T-helper 17 cell (primary cell): Measurements from ENCODE around the gene SLC66A2. TPM values are rescaled to one million over a fixed set of nuclear protein-coding genes. Genes with fewer than 3 reads are reported as not detected.

Source experiments
- ATAC-seq: fragments of 150-1000 bp; cut with Tn5 transposase; 2 replicates; pipeline ENCODE4 v1.10.0; 2021; ENCODE audit warnings: mild to moderate bottlenecking, moderate library complexity
- DNase-seq, 3 donors: peaks; one replicate each; pipeline versions ENCODE4 v3.0.0 to v3.0.0-alpha.2; 2020 to 2021
- H3K9me3 ChIP-seq: one replicate; pipeline ENCODE4 v1.7.0; 2013; ENCODE audit warnings: low read length, mild to moderate bottlenecking; ENCODE audit not compliant: control insufficient read depth, poor library complexity, severe bottlenecking
- H3K27ac Mint-ChIP-seq: one replicate; pipeline ENCODE4 v1.8.0; 2022; ENCODE audit warnings: mild to moderate bottlenecking, moderate library complexity, mixed read lengths
- H3K27me3 Mint-ChIP-seq: one replicate; pipeline ENCODE4 v1.8.0; 2022; ENCODE audit warnings: mixed read lengths
- H3K36me3 Mint-ChIP-seq: one replicate; pipeline ENCODE4 v1.8.0; 2022; ENCODE audit warnings: low read depth, mixed read lengths
- H3K4me1 Mint-ChIP-seq: one replicate; pipeline ENCODE4 v1.8.0; 2022; ENCODE audit warnings: mild to moderate bottlenecking, mixed read lengths
- H3K4me3 Mint-ChIP-seq: one replicate; pipeline ENCODE4 v1.8.0; 2022; ENCODE audit warnings: mild to moderate bottlenecking, moderate library complexity, mixed read lengths
- total RNA-seq, 4 donors: library from RNA in 2 of 4; stranded (reverse) in 2 of 4; gene quantifications; one replicate each; pipeline ENCODE4 v1.2.3 and lab custom pipeline; 2022 to 2026

SLC66A2 gene
- total RNA-seq, 2 donors from 2014 or later: 43.6 to 56.9 TPM

DNA sequence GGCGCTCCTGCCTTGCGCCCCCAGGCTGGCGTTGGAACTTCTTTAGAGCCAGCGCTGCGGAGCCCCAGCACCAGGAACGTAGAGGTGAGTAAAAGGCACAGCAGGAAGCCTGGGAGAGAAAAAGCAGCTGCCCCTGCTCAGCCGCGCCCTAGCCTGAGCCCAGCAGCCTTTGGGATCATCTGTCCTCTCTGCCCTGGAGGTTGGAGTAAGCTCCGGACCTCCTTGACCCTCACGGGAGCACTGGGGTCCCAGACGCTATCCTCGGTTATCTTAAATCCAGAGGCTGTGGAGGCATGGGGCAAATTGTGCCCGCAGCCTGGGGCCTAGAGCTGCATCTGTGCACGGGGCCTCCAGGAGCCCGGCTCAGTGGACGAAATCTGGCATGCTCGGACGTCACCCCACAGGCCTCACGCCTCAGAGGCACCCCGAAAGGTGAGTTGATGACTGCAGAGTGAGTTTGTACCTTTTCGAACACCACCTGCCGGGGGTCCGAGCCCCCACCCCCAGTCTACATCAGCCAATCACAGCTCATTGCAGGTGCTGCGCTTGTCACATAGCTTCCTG lies 1.6 kb upstream of the SLC66A2 start:
- H3K9me3 ChIP-seq: no peaks in the 10 kb centered on the region
- no peaks in the 10 kb centered on the region for H3K27me3 Mint-ChIP-seq
- no peak for ATAC-seq
- H3K36me3 Mint-ChIP-seq: no peaks in the 10 kb centered on the region
- H3K4me1 Mint-ChIP-seq: peaks cover 18% of the 10 kb centered on the region
- H3K4me3 Mint-ChIP-seq: no peak overlapping the region
- no peak overlapping the region for H3K27ac Mint-ChIP-seq
- DNase-seq: no peak

DNA sequence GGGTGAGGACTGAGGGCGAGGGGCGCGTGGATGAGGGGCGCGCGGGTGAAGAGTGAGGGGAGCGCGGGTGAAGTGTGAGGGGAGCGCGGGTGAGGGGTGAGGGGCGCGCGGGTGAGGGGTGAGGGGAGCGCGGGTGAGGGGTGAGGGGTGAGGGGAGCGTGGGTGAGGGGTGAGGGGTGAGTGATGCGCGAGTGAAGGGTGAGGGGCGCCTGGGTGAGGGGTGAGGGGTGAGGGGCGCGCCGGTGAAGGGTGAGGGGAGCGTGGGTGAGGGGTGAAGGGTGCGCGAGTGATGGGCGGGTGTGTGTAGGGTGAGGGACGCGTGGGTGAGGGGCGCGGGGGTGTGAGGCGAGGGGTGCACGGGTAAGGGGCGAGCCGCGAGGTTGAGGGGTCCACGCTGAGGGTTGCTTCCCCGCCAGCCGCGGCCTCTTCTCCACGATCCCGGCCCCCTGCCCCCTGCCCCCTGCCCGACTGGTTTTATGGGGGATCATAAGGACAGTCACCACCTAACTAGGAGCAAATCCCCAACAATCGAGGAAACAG lies 1.1 kb upstream of the SLC66A2 start:
- H3K9me3 ChIP-seq: no peaks in the 10 kb centered on the region
- Mint-ChIP-seq H3K4me1 (peaks cover 18% of the 10 kb centered on the region), H3K27me3 (no peaks in the 10 kb centered on the region), H3K27ac (no peak overlapping the region), H3K4me3 (peak overlapping the region; percentile 67), H3K36me3 (no peaks in the 10 kb centered on the region)
- no peak for ATAC-seq
- no peak for DNase-seq

DNA sequence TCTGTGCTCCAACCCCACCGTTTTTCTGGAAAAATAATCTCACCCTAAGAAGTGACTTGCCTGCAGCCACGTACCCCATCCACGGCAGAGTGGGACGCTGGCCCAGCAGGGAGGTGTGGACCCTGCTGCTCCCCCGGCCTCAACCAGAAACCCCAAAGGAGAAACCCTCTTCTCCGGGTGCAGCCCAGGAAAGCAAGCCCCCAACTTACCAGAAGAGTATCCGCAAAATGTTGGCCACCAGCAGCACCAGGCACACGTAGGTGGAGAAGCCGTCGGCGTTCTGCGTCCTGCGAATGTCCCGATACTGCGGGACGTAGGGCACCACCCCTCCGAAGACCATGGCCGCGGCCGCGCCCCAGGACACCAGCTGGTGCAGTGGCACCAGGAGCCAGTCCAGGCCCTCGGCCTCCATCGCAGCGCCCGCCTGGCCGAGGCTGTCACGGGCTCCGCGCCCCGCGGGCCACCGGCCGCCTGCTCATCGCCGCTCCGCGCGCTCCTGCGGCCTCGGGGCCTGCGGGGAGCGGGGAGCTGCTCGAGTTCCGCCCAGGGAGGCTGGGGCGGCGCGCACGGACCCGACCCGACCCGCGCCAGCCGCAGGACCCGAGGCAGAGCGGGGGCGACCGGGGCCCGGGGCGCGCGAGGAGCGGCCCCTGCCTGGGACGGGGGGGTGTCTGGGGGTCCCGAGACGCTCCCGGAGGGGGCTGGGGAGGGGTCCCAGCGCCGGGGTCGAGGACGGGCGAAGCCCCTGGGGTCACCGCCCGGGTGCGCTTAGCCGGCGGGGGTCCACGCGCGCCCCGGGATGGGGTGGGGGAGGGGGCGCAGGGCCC lies 725 bp downstream of the SLC66A2 start:
- Mint-ChIP-seq H3K36me3 (no peaks in the 10 kb centered on the region), H3K27me3 (no peaks in the 10 kb centered on the region), H3K4me1 (peaks cover 23% of the 10 kb centered on the region), H3K4me3 (peak overlapping the region; percentile 87), H3K27ac (peak overlapping the region; percentile 83)
- peak; percentile 18 for ATAC-seq
- H3K9me3 ChIP-seq: no peaks in the 10 kb centered on the region
- DNase-seq: no peak

DNA sequence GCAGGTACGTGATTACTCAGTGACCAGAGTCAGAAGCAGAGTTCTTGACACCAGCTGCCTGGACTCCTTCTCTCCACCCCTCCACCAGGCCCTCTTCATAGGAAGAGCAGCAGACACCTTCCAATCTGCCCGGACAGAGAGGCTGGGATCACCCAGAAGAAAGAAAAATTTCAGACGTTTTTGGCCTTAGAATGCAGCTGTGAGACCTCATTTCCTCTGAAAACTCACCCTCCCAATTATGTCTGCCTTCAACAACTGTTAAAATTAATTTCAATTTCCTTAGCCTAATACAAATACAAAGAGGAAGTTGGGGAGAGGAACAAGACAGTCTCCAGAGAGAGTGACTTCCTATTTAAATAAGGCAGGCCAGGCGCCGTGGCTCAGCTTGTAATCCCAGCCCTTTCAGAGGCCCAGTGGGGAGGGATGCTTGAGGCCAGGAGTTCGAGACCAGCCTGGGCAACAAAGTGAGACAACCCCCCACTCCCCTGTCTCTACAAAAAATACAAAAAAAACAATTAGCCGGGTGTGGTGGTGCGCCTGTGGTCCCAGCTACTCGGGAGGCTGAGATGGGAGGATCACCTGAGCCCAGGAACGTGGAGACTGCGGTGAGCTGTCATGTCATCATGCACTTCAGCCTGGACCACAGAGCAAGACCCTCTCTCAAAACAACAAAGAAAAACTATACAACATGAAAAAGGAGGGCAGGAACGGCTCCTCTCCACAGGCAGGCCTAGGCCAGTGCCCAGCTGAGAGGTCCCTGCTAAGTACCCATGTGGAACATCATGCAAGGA lies 1.6 kb downstream of the SLC66A2 start:
- no peak for ATAC-seq
- H3K36me3 Mint-ChIP-seq: no peaks in the 10 kb centered on the region
- DNase-seq: no peak
- peak overlapping the region; percentile 83 for H3K27ac Mint-ChIP-seq
- H3K9me3 ChIP-seq: no peaks in the 10 kb centered on the region
- H3K4me1 Mint-ChIP-seq: peaks cover 26% of the 10 kb centered on the region
- no peaks in the 10 kb centered on the region for H3K27me3 Mint-ChIP-seq
- peak overlapping the region; percentile 87 for H3K4me3 Mint-ChIP-seq

DNA sequence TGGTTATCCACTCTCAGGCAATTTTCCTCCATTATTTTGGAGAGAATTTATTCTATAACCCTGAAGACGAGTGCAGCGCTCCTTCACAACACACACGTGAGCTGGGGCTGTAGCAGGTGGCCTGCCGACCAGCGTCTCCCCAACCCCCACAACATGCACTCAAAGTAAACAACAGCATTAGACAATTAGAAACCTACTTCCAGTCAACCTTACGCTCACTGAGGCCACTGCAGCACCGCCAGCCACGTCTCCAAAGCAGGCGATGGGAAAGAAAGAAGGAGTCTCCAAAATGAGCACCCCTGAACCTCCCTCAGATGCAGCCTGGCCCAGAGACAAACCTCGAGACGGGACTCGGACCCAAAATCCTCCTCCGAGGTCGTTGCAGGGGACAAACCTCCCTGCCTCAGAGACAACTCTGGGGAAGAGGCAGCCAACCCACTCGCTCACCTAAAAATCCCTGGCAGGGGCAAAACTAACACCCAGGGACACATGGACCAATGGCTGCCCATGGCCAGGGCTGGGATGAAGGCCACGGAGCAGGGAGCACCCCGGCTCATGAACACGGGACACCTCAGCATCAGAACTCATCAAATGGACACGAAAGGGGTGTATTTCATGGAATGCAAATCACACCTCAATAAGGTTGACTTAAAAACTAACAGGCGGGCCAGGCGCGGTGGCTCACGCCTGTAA lies 2.6 kb downstream of the SLC66A2 start:
- Mint-ChIP-seq H3K27ac (peak overlapping the region; percentile 43), H3K4me1 (peaks cover 34% of the 10 kb centered on the region), H3K4me3 (peak overlapping the region; percentile 4)

DNA sequence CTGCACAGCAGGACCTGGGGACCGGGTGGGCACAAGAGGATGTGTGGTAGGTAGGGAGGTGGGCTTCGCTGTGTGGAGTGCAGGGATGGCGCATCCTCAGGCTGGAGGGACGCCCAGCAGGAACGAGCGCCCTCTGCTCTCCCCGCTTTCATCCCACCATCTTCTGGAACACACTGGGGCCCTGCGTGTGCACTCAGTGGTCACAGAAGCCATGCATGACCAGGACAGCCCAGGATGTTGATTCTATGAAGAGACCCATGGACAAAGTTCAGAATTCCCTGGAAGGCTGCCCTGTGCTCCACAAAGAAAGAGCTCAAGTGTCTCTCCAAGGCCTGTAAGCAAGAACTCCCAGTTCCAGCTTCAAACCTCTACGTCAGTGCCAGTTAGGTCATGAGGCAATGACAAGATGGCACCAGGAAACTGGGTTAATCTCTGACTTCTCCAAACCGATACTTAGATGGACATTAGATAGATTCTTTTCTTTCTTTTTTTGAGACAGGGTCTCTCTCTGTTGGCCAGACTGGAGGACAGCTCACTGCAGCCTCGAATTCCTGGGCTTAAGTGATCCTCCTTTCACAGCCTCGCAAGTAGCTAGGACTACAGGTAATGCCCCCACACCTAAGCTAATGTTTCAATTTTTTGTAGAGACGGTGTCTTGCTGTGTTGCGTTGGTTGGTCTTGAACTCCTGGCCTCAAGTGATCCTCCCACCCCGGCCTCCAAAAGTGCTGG lies 3.4 kb downstream of the SLC66A2 start:
- H3K9me3 ChIP-seq: no peaks in the 10 kb centered on the region
- ATAC-seq (no peak), DNase-seq (no peak)
- Mint-ChIP-seq H3K27me3 (no peaks in the 10 kb centered on the region), H3K4me1 (peaks cover 34% of the 10 kb centered on the region), H3K36me3 (no peaks in the 10 kb centered on the region), H3K27ac (peak overlapping the region; percentile 43), H3K4me3 (no peak overlapping the region)

More for the DNA sequence above, 2.6 kb downstream of the SLC66A2 start:
- Mint-ChIP-seq H3K27me3 (no peaks in the 10 kb centered on the region), H3K36me3 (no peaks in the 10 kb centered on the region)
- H3K9me3 ChIP-seq: no peaks in the 10 kb centered on the region
- DNase-seq (no peak), ATAC-seq (no peak)

DNA sequence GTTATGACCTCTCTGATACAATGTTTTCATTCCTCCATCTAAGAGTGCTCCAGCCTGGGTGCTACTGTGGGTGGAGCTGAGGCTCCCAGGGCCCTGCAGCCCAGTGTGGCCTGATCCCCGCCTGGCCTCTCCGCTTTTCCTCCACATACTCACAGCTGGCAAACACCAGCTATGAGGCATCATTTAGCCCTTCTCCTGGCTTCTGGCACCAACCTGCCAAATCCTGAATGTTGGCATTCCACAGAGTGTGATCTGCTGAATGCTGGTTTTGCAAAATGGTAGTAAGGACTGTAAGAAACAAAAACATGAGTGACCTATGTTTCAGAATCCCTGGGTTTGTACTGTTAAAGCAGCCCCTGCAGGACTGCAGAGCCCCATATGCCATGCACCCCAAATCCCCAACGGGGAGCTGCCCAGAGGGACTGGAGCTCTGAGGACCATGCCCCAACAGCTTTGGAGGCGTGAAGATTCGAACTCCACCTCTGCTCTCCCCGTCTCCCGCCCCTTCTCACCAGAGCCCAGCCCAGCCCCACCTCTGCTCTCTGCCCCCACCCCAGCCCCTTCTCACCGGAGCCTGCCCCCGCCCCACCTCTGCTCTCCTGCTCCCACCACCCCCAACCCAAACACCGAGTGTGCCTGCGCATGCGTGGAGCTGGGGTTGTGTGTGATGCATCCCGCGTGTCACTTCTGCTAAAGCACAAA lies 4.2 kb downstream of the SLC66A2 start:
- no peak for DNase-seq
- Mint-ChIP-seq H3K27me3 (no peaks in the 10 kb centered on the region), H3K4me1 (peaks cover 36% of the 10 kb centered on the region), H3K36me3 (peaks cover 2% of the 10 kb centered on the region), H3K27ac (no peak overlapping the region), H3K4me3 (peak overlapping the region; percentile 7)
- no peak for ATAC-seq
- H3K9me3 ChIP-seq: no peaks in the 10 kb centered on the region

DNA sequence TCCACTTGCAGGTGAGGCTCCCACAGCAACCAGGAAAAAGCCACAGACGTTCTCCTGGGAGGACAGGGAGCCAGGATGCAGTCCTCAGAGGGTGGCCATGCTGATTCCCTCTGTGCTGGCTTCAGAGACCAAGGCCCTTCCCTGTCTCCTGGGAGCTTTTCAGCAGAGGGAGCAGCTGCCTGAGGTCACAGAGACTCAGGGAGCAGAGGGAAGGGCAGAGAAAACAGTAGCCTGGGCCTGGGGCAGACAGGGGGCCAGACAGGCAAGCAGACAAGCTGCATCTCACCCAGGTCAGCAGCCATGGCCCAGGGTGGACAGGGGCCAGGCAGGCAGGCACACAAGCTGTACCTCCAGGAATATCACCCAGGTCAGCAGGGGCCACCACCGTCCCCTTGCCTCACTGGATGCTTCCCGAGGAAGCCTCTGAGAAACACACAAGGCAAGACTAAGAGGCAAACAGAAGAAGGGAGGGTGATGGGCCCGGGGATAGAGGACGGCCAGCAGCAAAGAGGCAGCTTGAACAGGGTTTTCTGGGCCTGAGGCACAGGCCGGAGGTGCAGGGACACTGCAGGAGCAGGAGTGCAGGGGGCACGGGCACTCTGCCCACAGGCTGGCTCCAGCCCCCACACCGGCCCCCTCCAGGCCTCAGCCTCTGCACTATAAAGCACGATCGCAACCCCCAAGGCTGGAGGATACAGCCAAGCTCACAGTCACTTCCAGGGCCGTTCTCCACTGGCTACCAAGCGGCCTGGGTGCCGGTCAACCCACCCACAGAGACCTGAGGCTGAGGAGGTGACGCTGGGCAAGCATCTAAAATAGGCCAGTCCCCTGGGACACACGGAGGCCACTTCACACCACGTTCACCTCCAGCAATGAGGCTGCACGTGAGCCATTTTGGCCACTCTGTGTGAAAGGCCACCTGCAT lies 6.1 kb downstream of the SLC66A2 start:
- DNase-seq (no peak), ATAC-seq (no peak)
- Mint-ChIP-seq H3K27ac (peak overlapping the region; percentile 72), H3K27me3 (no peaks in the 10 kb centered on the region), H3K4me3 (no peak overlapping the region), H3K4me1 (peaks cover 39% of the 10 kb centered on the region), H3K36me3 (peaks cover 3% of the 10 kb centered on the region)
- no peaks in the 10 kb centered on the region for H3K9me3 ChIP-seq

DNA sequence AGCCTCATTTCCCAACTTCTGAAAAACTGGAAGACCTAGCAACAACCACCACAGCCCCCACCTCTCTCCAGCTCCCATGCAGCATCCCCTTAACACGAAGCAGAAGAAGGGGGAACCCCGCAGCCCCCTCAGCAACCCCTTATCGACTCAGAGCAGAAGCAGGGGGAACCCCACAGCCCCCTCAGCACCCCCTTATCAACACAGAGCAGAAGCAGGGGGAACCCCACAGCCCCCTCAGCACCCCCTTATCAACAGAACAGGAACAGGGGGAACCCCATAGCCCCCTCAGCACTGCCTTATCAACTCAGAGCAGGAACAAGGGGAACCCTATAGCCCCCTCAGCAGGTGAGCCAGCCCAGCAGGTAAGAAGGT lies 6.7 kb downstream of the SLC66A2 start:
- H3K4me3 Mint-ChIP-seq: no peak overlapping the region
- ATAC-seq (peak; percentile 30), DNase-seq (no peak)
- no peaks in the 10 kb centered on the region for H3K27me3 Mint-ChIP-seq
- H3K27ac Mint-ChIP-seq: peak overlapping the region; percentile 72
- H3K4me1 Mint-ChIP-seq: peaks cover 36% of the 10 kb centered on the region
- peaks cover 3% of the 10 kb centered on the region for H3K36me3 Mint-ChIP-seq
- H3K9me3 ChIP-seq: no peaks in the 10 kb centered on the region

DNA sequence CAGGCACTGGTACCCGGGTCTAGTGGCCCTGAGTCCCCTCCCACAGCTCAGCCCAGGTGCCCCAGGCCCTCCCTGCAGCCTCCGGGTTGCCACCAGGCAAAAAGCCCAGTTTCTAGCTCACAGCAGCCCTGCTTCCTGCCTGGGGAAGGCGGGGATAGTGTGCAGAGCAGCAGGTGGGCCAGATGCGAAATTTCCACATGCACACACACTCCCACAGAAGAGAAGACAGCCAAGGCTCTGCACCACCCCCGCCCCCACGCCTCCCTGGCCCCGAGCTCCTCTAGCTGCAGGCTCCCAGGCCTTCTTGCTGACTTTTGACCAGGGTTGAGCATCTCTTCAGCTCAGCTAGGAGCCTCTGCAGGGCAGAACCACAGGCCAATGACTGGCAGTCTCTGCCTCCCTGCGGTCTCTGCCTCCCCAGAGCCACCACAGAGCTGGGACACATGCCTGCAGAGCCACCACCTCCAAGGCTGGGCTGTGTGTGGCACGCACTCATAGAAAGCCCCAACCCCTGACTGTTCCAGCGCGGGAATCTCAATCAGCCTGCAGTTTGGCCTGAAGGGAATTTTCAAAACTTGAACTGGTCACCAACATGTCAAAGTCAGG lies 7.2 kb downstream of the SLC66A2 start:
- H3K27me3 Mint-ChIP-seq: no peaks in the 10 kb centered on the region
- no peak for DNase-seq

DNA sequence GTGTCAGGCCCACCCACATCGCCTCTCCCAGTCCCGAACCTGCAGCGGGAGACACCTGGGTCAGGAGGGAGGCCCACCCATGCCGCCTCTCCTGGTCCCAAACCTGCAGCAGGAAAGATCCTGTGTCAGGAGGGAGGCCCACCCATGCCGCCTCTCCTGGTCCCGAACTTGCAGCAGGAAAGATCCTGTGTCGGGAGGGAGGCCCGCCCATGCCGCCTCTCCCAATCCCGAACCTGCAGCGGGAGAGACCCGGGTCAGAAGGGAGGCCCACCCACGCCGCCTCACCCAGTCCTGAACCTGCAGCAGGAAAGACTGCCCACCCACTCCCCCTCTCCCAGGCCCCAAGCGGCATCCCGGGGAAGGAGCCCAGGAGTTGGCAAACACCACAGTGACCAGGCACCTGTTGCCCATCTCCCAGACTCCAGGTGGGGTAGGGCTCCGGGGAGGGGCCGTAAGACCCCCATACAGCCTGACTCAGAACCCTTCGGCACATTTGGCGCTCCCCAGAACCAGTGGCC lies 7.8 kb downstream of the SLC66A2 start:
- DNase-seq: no peak

More for the DNA sequence above, 7.2 kb downstream of the SLC66A2 start:
- peaks cover 3% of the 10 kb centered on the region for H3K36me3 Mint-ChIP-seq
- no peaks in the 10 kb centered on the region for H3K9me3 ChIP-seq
- H3K4me1 Mint-ChIP-seq: peaks cover 37% of the 10 kb centered on the region
- ATAC-seq: peak; percentile 78
- no peak overlapping the region for H3K4me3 Mint-ChIP-seq
- H3K27ac Mint-ChIP-seq: peak overlapping the region; percentile 72

More for the DNA sequence above, 7.8 kb downstream of the SLC66A2 start:
- ATAC-seq: no peak
- Mint-ChIP-seq H3K4me3 (no peak overlapping the region), H3K27me3 (no peaks in the 10 kb centered on the region), H3K36me3 (peaks cover 3% of the 10 kb centered on the region), H3K4me1 (peaks cover 33% of the 10 kb centered on the region), H3K27ac (no peak overlapping the region)
- no peaks in the 10 kb centered on the region for H3K9me3 ChIP-seq
